Stimulated activated naive CD4-positive, alpha-beta T cell (primary cell): ENCODE data around the gene ALDH5A1.
"Not testable (repeated sequence)": the region's sequence is repeated elsewhere in the genome, so short reads cannot be mapped to it uniquely, and the experiment has no call there.

ENCODE experiments used
- DNase-seq, 6 experiments: peaks; one replicate each; lab custom pipeline; 2025; lab: John Stamatoyannopoulos, UW

ALDH5A1 gene

DNA sequence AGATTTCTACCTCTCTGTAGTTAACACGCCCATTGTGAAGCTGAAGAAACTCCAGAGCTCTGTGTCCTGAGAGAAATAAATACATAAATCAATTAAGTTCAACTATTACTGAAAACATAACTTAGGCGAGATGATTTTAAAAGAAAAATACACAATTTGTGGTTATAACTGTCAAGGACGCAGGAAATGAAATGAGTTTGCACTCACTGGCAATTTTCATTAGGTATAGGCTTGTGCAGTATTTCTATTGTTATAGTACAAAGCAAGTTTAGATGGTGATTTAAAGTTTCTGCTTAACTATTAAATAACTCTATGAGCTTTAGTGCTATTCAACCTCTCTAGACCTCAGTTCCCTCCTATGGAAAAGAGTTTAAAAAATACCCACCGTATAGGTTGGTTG, 8.7 kb upstream of the ALDH5A1 start:
- no peak for DNase-seq

DNA sequence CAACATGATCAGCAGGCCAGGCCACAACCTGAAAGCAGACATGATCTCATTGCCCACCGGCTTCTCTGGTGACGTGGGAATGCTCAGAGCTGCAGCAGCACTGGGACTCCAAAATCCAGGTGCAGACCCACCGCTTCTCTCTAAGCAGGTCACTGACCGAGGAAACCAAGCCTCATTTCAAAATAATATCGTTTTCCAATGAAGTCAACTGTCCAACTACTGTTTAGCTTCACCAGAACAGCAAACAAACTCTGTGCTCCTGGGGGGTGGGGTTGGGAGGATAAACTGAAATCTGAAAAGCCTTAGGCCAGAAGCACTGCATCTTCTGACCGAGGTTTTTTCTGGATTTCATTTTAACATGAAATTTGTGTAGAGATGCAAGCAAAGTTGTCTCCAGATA, 5.3 kb upstream of the ALDH5A1 start, which contains the start of gene GPLD1:
TSS of gene GPLD1 (minus strand) at position 109 of the 400 bp plus-strand sequence. CDS start at position 42, 67 bp downstream.
- no peak for DNase-seq

DNA sequence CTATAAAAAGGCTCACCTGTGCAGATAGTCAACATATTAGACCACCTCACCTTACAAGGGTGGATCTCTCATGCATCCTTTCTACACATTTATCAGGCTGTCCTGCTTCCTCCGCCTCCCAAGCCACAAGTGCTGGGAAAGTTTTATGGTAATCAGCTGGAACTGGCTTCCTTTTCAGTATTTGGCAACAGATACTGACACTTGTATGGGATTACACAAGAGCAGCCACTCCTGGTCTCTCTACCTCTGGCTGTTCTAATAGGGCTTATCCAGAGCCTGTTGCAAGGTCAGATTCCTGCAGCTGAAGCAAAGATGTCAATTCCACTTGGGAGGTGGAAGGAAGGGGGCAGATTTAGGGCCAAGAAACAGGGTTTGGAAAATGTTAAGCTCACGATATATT, 4.9 kb upstream of the ALDH5A1 start:
- DNase-seq = no peak

DNA sequence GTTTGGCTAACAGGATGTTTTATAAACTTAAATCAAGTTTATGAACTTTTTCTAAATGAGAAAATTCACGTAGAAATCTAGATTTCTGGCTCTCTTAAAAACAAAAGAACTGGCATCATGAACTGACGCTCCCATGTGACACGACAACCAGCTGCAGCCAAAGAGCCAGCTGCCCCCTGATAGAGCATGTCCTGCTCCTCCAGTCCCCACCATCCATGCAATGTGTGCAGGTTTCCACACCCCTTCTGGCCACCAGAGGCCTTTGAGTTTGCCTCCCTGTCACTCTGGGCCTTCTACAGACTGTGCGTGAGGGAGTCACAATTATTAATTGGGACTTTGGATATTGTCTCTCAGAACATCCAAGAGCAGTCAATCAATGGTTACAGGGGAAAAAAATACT, 3.8 kb upstream of the ALDH5A1 start:
- DNase-seq = no peak

DNA sequence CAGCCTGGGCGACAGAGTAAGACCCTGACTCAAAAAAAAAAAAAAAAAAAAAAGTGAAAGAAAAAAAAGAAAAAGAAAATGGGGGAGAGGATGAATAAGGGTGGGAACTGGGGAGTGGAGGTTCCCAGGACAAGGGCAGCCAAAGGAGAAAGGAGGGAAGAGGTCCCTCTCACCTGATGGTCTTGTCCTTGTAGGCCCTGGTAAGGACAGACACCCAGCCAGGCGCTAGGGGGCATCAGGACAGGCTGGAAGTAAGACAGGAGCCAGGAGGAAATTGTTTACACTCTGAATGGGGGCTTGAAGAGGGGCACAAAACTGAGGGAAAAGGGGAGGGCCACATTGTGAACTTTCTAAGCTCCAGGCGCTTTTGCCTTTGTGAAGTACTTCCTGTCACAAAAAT, 2.3 kb upstream of the ALDH5A1 start:
- DNase-seq = no peak

DNA sequence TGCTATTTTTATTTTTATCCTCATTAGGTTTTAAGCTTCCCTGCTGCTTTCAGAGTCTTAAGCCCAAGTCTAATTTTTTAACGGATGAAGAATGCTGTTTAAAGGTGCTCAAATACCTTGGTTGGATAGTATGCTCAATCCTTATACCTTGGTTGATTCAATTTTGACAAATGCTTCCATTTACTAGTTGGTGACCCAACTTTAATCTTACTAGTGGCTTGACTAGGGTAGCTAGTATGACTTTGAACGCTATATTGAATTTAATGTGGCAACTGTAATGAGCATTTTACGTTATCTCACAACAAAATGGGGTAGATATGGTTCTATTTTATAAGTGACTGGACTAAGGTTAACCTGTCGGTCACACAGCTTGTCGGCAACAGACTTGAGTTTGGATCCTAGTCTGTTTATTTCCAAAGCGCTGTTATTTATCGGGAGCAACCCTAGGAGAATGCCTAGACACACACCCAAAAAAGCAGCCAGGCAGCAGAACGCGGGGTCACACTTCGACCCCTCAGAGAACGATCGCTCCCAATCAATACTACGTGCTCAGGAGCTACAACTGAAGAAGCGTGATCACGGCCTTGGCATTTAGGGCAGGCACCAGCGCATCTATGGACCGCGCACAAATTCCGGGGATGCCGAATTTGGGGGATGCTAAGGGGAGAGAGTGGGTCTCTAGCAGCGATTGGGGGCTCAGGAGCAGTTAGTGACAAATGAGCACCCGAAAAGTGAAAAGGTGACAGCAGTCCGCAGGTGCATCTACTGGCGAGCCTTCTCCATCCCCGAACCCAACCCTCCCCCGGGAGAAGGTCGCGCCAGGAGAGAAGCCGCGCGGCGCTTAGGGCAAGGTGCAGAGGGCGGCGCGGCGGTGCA, 586 bp upstream of the ALDH5A1 start:
- no peak for DNase-seq

DNA sequence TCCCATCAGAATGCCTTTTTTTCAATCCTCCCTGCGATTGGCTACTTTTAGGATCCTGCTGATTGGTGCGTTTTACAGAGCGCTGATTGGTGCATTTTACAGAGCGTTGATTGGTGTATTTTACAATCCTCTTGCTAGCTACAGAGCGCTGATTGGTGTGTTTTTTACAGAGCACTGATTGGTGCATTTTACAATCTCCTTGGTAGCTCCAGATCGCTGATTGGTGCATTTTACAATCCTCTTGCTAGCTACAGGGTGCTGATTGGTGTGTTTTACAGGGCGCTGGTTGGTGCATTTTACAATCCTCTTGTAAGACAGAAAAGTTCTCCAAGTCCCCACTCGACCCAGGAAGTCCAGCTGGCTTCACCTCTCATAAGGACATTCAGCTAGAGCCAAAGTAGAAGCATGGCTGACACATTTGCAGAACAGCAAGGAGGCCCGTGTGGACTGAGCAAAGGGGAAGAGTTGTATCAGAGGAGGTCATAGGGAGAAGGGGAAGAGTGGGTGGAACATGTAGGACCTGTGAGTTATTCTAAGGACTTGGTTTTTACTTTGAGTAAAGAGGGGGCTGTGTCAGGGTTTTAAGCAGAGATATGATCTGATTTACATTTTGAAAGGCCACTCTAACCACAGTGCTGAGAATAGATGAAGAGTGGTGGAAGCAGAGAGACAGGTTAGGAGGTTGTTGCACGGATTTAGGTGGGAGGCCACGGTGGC, 2.6 kb downstream of the ALDH5A1 start:
- DNase-seq = peak in 1 of 6 experiments; percentile 12

DNA sequence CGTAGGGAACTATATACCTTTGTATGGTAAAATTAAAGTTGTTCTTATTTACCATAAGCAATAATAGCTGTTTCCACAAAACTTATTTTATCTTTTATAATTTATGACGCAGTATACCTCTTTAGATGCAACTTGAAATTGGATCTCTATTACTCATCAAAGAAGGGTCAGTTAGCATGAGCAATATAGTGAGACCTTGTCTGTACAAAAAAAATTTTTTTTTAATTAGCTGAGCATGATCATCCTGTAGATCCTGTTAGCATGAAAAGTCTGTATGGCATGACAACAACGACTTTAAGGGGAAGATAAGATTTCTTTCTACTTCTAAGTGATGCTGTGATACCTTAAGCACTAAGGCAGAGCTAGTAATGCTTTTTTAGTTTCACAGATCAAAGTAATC, 5.9 kb downstream of the ALDH5A1 start:
- DNase-seq = no peak

DNA sequence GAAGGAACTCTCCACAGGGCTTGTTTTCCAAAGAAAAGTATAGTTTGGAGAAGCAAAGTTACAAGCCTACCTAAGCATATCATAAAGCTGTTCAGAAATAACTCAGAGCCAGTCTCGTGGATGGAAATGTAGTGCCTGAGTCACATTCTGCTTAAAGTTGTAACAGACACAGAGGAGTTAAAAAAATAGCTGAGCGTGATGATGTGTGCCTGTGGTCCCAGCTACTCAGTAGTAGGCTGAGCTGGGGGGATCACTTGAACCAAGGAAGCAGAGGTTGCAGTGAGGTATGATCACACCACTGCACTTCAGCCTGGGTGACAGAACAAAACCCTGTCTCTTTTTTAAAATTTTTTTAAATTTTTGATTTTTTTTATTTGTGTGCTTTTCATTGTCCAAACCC, 6.6 kb downstream of the ALDH5A1 start:
- DNase-seq = no peak

DNA sequence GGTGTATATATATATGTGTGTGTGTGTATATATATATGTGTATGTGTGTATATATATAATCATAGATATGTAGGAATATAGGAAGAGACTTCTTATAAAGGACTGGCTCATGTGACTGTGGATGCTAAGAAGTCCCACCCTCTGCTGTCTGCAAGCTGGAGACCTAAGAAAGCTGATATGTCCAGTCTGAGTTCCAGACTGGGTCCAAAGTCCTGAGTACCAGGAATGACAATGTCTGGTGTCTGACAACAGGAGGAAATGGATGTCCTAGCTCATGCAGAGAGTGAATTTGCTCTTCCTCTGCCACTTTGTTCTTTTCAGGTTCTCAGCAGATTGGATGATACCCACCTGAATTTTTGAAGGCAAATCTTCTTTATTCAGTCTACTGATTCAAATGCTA, 7.1 kb downstream of the ALDH5A1 start:
- DNase-seq = no peak

DNA sequence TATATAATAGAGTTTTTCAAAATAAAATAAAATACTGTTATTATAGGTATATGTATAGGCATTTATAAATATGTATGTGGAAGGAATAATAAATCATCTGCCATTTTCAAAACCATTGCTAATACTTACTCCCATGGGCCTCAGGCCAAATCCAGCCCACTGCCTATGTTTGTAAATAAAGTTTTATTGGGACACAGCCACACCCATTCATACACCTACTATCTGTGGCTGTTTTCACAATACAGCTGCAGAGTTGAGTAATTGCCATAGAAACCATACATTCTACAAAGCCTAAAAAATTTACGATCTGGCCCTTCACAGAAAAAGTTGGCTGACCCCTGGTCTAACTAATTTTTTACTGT, 9.5 kb downstream of the ALDH5A1 start:
- DNase-seq = no peak

DNA sequence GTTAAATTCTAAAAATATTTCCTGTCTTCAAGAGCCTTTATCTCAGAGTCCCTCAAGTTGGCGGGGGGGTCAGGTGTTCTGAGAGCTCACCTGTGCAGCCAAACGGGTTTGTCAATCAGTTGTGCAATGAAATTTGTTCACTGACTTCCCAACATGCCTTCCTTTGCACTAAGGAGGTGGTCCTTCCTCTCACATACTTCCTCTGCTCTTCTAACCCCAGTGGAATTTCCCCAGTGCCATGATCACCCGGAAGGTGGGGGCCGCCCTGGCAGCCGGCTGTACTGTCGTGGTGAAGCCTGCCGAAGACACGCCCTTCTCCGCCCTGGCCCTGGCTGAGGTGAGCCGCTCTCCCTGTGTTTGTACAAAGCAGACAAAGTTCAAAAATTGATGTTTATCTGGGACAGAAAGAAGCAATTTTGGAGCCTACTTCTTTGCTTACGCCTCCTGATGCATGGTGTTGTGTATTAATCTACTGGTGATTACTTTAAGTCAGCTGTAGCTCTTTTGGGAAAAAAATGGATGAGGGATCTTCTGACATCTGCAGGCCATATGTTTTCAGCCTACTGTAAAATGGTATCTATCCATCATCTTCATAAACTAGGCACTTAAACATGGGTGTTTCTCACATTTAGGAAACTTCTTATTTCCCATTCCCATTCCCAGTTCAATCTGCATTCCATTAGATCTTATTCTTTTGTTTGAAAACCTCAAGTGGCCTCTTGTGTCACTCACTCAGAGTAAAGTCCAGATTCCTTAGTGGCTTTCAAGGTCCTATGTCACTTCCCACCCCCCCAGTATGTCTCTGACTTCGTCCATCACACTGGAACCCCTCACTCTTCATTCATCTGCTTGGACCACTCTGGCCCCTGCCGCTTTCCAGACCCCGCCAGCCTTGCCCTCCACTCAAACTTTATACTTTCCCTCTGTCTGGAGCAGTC, 10.1 kb downstream of the ALDH5A1 start:
- DNase-seq = no peak

DNA sequence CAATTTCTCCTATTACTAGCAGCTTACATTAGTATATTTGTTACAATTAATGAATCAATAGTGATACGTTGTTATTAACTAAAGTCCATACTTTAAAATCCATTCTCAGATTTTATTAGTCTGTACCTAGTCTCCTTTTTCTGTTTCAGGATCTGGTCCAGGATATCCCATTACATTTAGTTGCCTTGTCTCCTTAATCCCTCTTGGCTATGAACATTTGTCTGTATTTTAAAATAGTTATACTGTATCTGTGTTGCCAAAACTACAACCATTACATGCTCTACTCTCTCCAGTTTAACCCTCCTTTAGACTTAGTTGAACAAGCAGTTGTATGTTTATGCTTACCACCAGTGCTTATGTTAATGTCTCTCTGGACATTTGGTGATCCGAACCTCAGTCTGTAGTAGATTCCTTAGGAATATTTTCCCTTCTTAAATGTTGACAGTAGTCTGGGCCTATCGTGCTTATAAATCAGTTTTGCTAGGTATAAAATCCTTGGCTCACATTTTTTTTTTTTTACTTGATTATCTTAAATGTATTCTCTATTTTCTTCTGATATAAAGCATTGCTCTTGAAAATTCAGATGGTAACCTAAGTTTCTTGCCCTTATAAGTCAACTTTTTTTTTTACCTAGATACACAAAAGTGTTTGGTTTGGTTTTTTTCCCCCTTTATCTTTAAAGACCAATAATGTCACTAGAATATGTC, 12.2 kb downstream of the ALDH5A1 start:
- DNase-seq = no peak

DNA sequence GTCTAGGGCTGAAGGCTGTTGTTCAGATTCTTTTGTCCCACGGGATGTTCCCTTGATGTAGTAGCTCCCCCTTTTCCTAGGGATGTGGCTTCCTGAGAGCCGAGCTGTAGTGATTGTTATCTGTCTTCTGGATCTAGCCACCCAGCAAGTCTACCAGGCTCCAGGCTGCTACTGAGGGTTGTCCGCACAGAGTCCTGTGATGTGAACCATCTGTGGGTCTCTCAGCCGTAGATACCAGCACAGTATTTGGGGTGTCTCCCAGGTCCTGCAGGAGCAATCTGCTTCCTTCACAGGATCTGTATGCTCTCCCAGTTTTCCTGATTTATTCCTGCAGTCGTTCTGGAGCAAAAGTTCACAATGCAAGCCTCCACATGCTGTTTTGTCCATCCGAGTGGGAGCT, 17.2 kb downstream of the ALDH5A1 start:
- DNase-seq = not testable (repeated sequence)

DNA sequence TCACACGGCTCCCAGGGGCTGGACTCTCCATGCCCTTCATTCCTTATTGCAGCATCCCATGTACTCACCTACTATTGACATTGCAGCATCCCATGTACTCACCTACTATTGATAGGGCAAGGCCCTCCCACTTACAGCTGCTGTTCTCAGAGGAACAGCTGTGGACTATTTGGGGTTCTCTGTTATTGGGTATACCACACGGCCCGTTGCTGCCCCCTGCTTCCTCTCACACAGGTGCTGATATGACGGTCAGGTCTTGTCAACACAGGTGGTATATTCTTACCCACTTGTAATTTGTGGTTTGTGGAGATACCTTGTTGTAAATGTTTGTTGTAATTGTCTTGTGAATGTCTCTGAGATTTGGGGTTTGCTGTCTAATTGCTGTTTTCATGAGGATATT, 18.8 kb downstream of the ALDH5A1 start:
- no peak for DNase-seq

DNA sequence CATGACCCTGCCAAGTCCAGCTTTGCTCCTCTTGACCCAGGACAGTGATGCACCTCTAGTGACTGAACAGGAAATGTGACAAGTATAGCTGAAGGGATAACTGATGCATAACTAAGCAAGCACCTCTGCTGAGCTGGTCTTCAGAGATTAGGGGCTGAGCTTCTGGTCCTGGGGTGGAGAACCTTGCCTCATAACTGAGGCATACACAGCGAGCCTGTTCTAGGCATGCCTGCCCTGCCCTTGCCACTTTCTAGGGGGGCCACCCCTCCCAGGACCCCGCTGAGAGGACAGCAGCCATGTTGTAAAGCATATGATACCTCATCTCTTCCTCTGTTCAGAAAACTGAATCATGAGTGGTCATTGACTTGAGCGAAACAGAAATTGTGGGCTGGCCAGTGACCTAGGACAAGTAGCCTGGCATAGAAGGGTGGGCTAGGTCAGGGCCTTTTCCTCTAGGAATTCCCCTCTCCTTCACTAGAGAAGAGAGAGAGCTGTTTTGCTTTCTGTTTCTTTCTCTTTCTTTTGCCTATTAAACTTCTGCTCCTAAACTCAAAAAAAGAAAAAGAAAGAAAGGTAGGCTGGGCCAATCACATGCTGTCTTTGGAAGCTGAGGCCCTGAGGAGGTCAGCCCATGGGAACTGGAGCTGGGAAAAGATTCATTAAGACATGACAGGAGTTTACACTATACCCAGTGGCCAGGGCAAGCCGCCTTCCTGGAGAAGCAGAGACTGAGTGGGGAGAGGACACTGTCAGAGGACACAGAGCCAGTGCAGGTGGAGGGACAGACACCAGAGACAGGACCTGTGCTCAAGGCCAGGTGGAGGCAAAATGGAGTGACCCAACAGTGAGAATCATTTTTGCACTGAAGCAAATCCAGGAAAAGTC, 23.1 kb downstream of the ALDH5A1 start:
- DNase-seq = no peak

DNA sequence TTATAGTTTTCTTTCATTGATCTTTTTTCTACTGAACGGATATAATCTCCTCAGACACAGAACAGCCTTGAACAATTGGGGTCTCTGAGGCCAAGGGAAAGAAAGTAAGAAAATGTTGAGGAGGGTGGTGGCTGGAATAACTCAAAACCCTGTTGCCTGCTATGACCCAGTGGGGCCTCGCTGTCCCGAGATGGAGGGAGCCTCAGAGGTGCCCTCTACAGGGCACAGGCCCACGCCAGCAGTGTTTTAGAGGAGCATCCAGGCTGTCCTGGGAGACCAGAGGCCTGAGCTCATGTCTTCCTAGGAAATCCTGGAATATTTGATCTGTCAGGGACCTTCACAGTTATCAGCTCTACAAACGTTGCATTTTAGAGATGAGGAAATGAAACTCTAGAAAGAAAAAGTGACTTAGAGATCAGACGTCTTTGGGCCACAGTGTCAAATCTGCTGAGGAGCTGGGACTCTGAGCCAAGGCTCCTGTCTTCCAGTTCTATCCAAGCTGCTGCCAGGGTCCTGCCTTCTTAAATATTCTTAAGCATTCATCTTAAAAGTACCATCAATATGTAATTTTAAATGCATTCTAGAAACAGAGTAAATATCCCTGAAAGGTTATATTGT, 26.3 kb downstream of the ALDH5A1 start:
- peak in 2 of 6 experiments; percentile 4 to 30 for DNase-seq

DNA sequence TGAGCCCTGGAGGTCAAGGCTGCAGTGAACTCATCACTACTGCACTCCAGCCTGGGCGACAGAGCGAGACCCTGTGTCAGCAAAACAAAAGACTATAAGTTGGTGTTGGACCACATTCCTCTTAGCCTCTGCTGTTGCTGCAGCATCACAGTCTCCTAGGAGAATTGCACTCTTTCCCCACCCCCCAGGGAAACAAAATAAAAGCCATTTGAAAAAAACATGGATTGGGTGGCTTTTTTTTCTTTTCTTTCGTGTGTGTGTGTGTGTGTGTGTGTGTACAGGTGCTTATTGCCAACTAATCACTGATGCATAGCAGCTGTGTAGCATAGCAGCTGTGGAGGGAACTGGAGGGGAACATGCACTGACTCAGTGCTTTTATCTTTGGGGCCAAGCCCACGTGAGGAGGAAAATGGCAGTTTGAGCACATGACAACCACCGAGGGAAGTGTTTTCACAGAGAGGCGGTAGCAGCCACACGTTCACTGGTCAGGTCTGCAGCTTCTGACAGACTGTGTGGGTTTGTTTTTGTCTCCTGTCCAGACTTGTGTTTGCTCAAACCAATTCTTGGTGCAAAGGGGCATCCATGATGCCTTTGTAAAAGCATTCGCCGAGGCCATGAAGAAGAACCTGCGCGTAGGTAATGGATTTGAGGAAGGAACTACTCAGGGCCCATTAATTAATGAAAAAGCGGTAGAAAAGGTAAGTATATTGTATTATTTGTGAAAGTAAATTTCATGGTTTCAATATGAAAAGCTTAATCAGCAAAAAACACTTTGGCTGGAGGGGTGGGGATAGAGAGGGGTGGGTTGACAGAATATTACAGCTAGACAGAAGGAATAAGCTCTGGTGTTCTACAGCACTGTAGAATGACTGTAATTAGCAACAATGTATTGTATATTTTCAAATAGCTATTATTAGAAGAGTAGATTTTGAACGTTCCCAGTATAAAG, 27.7 kb downstream of the ALDH5A1 start:
- DNase-seq = no peak

DNA sequence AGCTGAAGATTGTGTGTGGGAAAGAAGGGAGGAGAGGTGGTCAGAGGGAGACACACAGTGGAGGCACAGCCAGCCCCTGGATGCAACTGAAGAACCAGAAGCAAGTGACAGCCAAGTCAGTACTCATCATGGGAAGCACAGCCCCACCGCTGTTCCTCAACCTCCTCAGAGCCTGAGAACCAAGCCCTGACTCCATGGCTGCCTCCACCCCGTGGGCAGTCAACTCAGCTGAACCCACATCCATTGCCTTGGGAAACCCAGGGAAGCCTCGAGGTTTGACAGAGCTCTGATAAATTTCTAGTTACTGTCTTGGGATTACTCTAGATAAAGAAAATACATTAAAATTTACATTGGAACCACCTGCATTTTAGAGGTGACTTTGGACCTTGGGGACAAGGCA, 29.6 kb downstream of the ALDH5A1 start:
- DNase-seq = no peak
